ENCODE measurements around the gene DNAI7.
A peak's percentile ranks its signal among the peaks of the same experiment; 100 is the strongest.

Gene DNAI7

GRCh38 chr12:25121916-25122315, 73.0 kb downstream of the DNAI7 start:
- no peak overlapping the region for H3K27ac ChIP-seq
- TF ChIP-seq CTCF (conservative IDR thresholded peaks at IDR 0.05) (no peak), ZFX (IDR thresholded peaks at IDR 0.05) (no peak)

- TF ChIP-seq CTCF (conservative IDR thresholded peaks at IDR 0.05) (no peak), ZFX (IDR thresholded peaks at IDR 0.05) (no peak)
- no peak overlapping the region for H3K27ac ChIP-seq
Measured at GRCh38 chr12:25121110-25121509, 73.8 kb downstream of the DNAI7 start.

- no peak overlapping the region for H3K27ac ChIP-seq
- peak; percentile 29 for TF ChIP-seq CTCF (conservative IDR thresholded peaks at IDR 0.05)
- TF ChIP-seq ZFX (IDR thresholded peaks at IDR 0.05), result no peak
Measured at GRCh38 chr12:25119020-25119419, 75.9 kb downstream of the DNAI7 start.

GRCh38 chr12:25115677-25116076, 79.3 kb downstream of the DNAI7 start:
- TF ChIP-seq ZFX (IDR thresholded peaks at IDR 0.05), result no peak
- TF ChIP-seq CTCF (conservative IDR thresholded peaks at IDR 0.05), result no peak
- no peak overlapping the region for H3K27ac ChIP-seq

GRCh38 chr12:25113651-25114050, 81.3 kb downstream of the DNAI7 start:
- H3K27ac ChIP-seq, result no peak overlapping the region
- TF ChIP-seq CTCF (conservative IDR thresholded peaks at IDR 0.05), result no peak

GRCh38 chr12:25110260-25110659, 84.7 kb downstream of the DNAI7 start:
- H3K27ac ChIP-seq, result no peak overlapping the region
- TF ChIP-seq ZFX (IDR thresholded peaks at IDR 0.05), result no peak

- TF ChIP-seq ZFX (IDR thresholded peaks at IDR 0.05) (no peak), CTCF (conservative IDR thresholded peaks at IDR 0.05) (no peak)
- H3K27ac ChIP-seq, result no peak overlapping the region
Measured at GRCh38 chr12:25107920-25108319, 87.0 kb downstream of the DNAI7 start.

GRCh38 chr12:25106818-25107217, 88.1 kb downstream of the DNAI7 start:
- H3K27ac ChIP-seq, result no peak overlapping the region
- TF ChIP-seq ZFX (IDR thresholded peaks at IDR 0.05) (no peak), CTCF (conservative IDR thresholded peaks at IDR 0.05) (no peak)

All from C4-2B (cell line).